Uterus (tissue), 2 donors: Measurements from ENCODE around the gene ARF5.

Experiments
- POLR2A ChIP-seq, 2 donors: fragments of 450-650 bp; IDR thresholded peaks; one replicate each; pipeline ENCODE4 v1.6.1; 2016; ENCODE audit warnings: antibody characterized with exemption in 2 of 2, mild to moderate bottlenecking in 1 of 2, moderate library complexity in 1 of 2
- TF ChIP-seq, protein P1 (sequence below), 4 experiments: fragments of 200-600 bp in 2 of 4; fragments of 450-650 bp in 2 of 4; sonication (generic) in 2 of 4; IDR thresholded peaks; one replicate each; pipeline ENCODE4 v1.5.1; 2016 to 2019; ENCODE audit warnings: antibody characterized with exemption in 4 of 4, mild to moderate bottlenecking in 2 of 4, moderate library complexity in 1 of 4

DNA sequence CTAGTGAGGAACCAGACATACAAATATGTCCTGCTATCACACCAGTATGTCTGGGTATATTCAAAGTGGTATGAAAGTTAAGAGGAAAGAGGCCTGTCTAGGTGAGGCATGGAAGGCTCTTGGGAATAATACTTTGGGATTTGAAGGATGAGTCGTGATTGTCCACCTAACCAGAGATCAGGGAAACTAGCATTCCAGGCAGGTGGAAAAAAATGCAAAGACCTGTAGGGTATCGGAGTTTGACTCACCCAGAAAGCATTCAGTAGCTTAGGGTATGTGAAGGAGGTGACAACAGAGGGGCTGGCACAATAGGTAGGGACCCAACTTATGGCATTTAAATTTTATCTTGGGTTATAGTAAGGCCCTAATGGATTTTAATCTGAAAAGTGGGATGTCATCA lies 1.9 kb upstream of the ARF5 start:
- TF ChIP-seq, protein P1, sequence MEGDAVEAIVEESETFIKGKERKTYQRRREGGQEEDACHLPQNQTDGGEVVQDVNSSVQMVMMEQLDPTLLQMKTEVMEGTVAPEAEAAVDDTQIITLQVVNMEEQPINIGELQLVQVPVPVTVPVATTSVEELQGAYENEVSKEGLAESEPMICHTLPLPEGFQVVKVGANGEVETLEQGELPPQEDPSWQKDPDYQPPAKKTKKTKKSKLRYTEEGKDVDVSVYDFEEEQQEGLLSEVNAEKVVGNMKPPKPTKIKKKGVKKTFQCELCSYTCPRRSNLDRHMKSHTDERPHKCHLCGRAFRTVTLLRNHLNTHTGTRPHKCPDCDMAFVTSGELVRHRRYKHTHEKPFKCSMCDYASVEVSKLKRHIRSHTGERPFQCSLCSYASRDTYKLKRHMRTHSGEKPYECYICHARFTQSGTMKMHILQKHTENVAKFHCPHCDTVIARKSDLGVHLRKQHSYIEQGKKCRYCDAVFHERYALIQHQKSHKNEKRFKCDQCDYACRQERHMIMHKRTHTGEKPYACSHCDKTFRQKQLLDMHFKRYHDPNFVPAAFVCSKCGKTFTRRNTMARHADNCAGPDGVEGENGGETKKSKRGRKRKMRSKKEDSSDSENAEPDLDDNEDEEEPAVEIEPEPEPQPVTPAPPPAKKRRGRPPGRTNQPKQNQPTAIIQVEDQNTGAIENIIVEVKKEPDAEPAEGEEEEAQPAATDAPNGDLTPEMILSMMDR (IDR thresholded peaks at IDR 0.05), result no peak
- no peak for TF ChIP-seq POLR2A (IDR thresholded peaks at IDR 0.05)
